OCI-LY7 (cell line): ENCODE results near the gene RARG.

Source experiments
- CTCF ChIP-seq: fragments of 200-600 bp; sonication (generic); conservative IDR thresholded peaks from 2 replicates; pipeline ENCODE4 v1.5.1; 2014; ENCODE audit warnings: mild to moderate bottlenecking, antibody characterized with exemption, low read length, moderate library complexity, mixed read lengths
- EZH2phosphoT487 ChIP-seq: fragments of 200-600 bp; sonication (generic); IDR thresholded peaks from 2 replicates; pipeline ENCODE4 v1.6.1; 2018; ENCODE audit warnings: low read depth, borderline replicate concordance, mild to moderate bottlenecking, mixed run types, antibody characterized with exemption, low read length, moderate library complexity, mixed read lengths

- no peak for TF ChIP-seq CTCF
- TF ChIP-seq EZH2phosphoT487 = no peak
Observed at GRCh38 chr12:53255996-53256395, 24.0 kb upstream of the RARG start.
